Calu3 (cell line): ENCODE measurements around the gene NBAS. TPM values are rescaled to one million over a fixed set of nuclear protein-coding genes. Genes with fewer than 3 reads are reported as not detected.

Experiments used
- BruUV-seq: library from RNA; stranded (reverse); fragments of 400-500 nt; replicated peaks from 2 replicates; lab custom pipeline; 2021; lab: Mats Ljungman, UMichigan
- CTCF ChIA-PET: fragments of 300-600 bp; sonication (Branson Sonifier 250); formaldehyde crosslinking; loops from one replicate; lab custom pipeline; 2022; ENCODE audit warnings: antibody characterized with exemption; lab: Charles Lee
- DNase-seq: peaks from one replicate; pipeline ENCODE4 v3.0.0; 2022
- H3K27ac Mint-ChIP-seq: one replicate; pipeline ENCODE4 v1.8.0; 2022; ENCODE audit warnings: mixed read lengths; ENCODE audit not compliant: unreplicated experiment
- H3K27me3 Mint-ChIP-seq: one replicate; pipeline ENCODE4 v1.8.0; 2022; ENCODE audit warnings: mixed read lengths; ENCODE audit not compliant: unreplicated experiment
- H3K36me3 Mint-ChIP-seq: one replicate; pipeline ENCODE4 v1.8.0; 2022; ENCODE audit warnings: mild to moderate bottlenecking, moderate library complexity, mixed read lengths; ENCODE audit not compliant: insufficient read depth, unreplicated experiment
- H3K4me1 Mint-ChIP-seq: one replicate; pipeline ENCODE4 v1.8.0; 2022; ENCODE audit warnings: mild to moderate bottlenecking, low read depth, mixed read lengths; ENCODE audit not compliant: unreplicated experiment
- H3K4me3 Mint-ChIP-seq: one replicate; pipeline ENCODE4 v1.8.0; 2022; ENCODE audit warnings: mild to moderate bottlenecking, low read depth, moderate library complexity, mixed read lengths; ENCODE audit not compliant: unreplicated experiment
- H3K9me3 Mint-ChIP-seq: one replicate; pipeline ENCODE4 v1.8.0; 2022; ENCODE audit warnings: low read depth, mixed read lengths; ENCODE audit not compliant: unreplicated experiment
- intact Hi-C: fragments of 100-400 bp; cut with micrococcal nuclease; formaldehyde crosslinking; loops from one replicate; pipeline ENCODE4 v1.10.0; 2022; ENCODE audit not compliant: unreplicated experiment
- total RNA-seq: library from RNA; stranded (reverse); gene quantifications from 2 replicates; pipeline ENCODE4 v1.2.3, GENCODE V29; 2022
- TF ChIP-seq, protein P1 (sequence below): fragments of 200-600 bp; IDR thresholded peaks from one replicate; pipeline ENCODE4 v1.8.0; 2022; ENCODE audit warnings: antibody characterized with exemption; ENCODE audit not compliant: unreplicated experiment

The NBAS gene
- total RNA-seq, 1 experiment from 2014 or later, result 30.4 TPM

DNA sequence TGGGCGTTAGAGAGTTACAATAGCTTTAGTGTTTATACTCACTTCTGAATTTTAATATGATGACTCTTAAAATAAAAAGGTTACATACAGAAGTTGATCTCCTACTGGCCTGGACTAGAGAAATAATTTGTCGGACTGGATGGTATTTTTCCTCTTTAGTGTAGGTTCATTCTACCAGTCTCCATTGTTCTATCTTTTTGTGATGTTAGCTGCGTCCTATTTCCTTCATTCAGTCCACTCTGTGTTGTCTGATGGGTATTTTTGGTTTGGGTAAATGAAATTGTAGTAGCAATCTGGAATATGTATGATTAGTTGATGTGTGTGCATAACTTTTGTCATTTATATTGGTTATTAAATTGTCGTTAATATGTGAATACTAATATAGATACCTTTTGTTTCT lies 35.8 kb upstream of the NBAS start:
- H3K27ac Mint-ChIP-seq, result no peak overlapping the region
- no peaks in the 10 kb centered on the region for H3K27me3 Mint-ChIP-seq
- no peak for DNase-seq
- H3K9me3 Mint-ChIP-seq, result no peaks in the 10 kb centered on the region
- H3K36me3 Mint-ChIP-seq, result peaks cover 54% of the 10 kb centered on the region
- CTCF ChIA-PET, result no interaction called here
- no TSS peak for BruUV-seq
- intact Hi-C loops, result no loop called here
- TF ChIP-seq, protein P1, sequence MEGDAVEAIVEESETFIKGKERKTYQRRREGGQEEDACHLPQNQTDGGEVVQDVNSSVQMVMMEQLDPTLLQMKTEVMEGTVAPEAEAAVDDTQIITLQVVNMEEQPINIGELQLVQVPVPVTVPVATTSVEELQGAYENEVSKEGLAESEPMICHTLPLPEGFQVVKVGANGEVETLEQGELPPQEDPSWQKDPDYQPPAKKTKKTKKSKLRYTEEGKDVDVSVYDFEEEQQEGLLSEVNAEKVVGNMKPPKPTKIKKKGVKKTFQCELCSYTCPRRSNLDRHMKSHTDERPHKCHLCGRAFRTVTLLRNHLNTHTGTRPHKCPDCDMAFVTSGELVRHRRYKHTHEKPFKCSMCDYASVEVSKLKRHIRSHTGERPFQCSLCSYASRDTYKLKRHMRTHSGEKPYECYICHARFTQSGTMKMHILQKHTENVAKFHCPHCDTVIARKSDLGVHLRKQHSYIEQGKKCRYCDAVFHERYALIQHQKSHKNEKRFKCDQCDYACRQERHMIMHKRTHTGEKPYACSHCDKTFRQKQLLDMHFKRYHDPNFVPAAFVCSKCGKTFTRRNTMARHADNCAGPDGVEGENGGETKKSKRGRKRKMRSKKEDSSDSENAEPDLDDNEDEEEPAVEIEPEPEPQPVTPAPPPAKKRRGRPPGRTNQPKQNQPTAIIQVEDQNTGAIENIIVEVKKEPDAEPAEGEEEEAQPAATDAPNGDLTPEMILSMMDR, result no peak
- no peaks in the 10 kb centered on the region for H3K4me1 Mint-ChIP-seq
- H3K4me3 Mint-ChIP-seq, result no peak overlapping the region

DNA sequence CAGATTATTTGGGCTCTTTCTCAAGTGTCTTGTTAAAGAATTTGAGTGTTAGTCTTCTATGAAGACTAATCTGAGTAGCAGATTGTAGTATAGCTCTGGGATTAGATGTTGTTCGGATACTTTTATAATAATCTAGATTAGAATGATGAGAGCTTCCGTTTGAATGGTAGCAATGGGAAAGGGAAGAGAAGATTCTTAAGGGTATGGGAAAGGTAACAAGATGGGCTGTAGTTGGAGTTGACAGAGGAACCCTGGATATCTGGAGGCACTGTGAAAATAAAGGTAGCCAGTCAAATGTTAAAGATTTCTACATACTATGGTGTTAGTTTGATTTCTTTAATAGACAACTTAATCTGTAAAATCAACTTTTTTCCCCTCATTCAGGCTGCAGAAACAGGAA lies 35.2 kb upstream of the NBAS start:
- H3K27ac Mint-ChIP-seq, result no peak overlapping the region
- DNase-seq, result no peak
- TF ChIP-seq, protein P1, result no peak

DNA sequence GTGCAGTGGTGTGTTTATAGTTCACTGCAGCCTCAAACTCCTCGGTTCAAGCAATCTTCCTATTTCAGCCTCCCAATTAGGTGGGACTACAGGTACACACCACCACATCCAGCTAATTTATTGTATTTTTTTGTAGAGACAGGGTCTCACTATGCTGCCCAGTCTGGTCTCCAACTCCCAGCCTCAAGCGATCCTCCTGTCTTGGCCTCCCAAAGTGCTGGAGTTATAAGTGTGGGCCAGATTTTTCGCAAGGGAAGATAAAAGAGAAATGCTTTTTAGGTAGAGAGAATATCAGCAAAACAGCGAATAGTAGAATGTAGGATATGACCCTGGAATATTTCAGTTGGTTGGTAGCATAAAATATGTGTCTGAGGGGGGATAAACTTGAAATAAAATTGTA lies 34.8 kb upstream of the NBAS start:
- Mint-ChIP-seq H3K4me3 (no peak overlapping the region), H3K36me3 (peaks cover 61% of the 10 kb centered on the region), H3K4me1 (peaks cover 6% of the 10 kb centered on the region), H3K27me3 (no peaks in the 10 kb centered on the region), H3K9me3 (no peaks in the 10 kb centered on the region), H3K27ac (no peak overlapping the region)
- DNase-seq, result no peak
- no TSS peak for BruUV-seq
- intact Hi-C loops, result no loop called here
- CTCF ChIA-PET, result no interaction called here
- TF ChIP-seq, protein P1, result no peak

More for the DNA sequence above, 35.2 kb upstream of the NBAS start:
- no peaks in the 10 kb centered on the region for H3K27me3 Mint-ChIP-seq
- no peaks in the 10 kb centered on the region for H3K9me3 Mint-ChIP-seq
- no TSS peak for BruUV-seq
- CTCF ChIA-PET, result no interaction called here
- H3K36me3 Mint-ChIP-seq, result peaks cover 60% of the 10 kb centered on the region
- no peak overlapping the region for H3K4me3 Mint-ChIP-seq
- intact Hi-C loops, result no loop called here
- peaks cover 2% of the 10 kb centered on the region for H3K4me1 Mint-ChIP-seq

DNA sequence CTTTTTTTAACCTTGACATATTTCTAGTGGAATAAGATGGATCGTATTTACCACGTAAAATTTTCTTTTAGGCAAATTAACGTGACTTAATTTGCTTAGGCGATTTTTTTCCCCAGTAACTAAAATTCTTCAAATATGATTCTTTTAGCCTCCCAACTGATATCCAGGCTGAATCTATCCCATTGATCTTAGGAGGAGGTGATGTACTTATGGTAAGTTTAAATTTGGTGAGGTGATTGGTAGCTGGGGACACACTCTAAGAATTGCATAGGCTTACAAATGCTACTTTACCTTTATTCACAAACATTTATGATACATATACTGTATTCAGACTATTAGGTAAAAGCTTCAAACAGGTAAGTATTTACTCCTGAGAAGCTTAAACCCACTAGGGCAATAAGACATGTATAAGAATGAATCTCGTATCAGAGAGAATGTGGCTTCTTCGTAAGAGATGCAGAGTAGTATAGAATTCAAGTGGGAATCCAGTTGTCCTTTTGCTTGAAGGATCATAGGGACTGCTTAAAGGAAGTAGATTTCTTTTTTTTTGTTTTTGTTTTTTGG lies 34.3 kb upstream of the NBAS start:
- DNase-seq, result no peak
- Mint-ChIP-seq H3K4me1 (peaks cover 6% of the 10 kb centered on the region), H3K4me3 (no peak overlapping the region), H3K27me3 (no peaks in the 10 kb centered on the region), H3K36me3 (peaks cover 56% of the 10 kb centered on the region), H3K9me3 (no peaks in the 10 kb centered on the region), H3K27ac (no peak overlapping the region)
- intact Hi-C loops, result no loop called here
- no TSS peak for BruUV-seq
- TF ChIP-seq, protein P1, result no peak
- CTCF ChIA-PET, result no interaction called here
